ENCODE measurements around the gene RYR2. TPM values are rescaled to one million over a fixed set of nuclear protein-coding genes. Genes with fewer than 3 reads are reported as not detected.

Gene RYR2
- total RNA-seq, 3 donors from 2014 or later: 0.35 to 5.9 (median 0.94) TPM

DNA sequence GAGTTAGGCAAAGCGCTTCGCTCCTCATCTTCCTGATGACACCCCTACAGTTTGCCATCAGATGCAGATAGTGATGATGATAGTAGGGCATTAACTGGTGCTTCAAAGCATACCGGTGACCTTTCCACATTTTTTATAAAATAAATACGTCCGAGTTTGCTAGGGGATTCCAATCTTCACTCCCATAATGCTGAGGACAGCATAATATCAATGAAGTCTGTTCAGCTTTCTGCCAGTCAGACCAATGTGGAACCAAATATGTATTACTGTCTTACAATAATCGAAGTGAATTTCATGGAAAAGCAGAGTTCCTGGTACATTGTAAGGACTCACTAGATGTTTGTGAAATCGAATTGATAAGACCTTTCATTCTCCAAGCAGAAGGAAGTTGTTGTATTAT is 258.7 kb downstream of the RYR2 start:
- Histone ChIP-seq H3K4me1 (ENCODE audit: low read depth) (no peaks in the 10 kb centered on the region), H3K4me3 (no peak overlapping the region), H3K9me3 (no peaks in the 10 kb centered on the region), H3K36me3 (ENCODE audit: low read depth) (no peaks in the 10 kb centered on the region)
- TF ChIP-seq, protein P1, sequence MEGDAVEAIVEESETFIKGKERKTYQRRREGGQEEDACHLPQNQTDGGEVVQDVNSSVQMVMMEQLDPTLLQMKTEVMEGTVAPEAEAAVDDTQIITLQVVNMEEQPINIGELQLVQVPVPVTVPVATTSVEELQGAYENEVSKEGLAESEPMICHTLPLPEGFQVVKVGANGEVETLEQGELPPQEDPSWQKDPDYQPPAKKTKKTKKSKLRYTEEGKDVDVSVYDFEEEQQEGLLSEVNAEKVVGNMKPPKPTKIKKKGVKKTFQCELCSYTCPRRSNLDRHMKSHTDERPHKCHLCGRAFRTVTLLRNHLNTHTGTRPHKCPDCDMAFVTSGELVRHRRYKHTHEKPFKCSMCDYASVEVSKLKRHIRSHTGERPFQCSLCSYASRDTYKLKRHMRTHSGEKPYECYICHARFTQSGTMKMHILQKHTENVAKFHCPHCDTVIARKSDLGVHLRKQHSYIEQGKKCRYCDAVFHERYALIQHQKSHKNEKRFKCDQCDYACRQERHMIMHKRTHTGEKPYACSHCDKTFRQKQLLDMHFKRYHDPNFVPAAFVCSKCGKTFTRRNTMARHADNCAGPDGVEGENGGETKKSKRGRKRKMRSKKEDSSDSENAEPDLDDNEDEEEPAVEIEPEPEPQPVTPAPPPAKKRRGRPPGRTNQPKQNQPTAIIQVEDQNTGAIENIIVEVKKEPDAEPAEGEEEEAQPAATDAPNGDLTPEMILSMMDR (IDR thresholded peaks at IDR 0.05): no peak
- DNase-seq (no peak), ATAC-seq (no peak)
- intact Hi-C loops (cut with DNase I, micrococcal nuclease): no loop called here

DNA sequence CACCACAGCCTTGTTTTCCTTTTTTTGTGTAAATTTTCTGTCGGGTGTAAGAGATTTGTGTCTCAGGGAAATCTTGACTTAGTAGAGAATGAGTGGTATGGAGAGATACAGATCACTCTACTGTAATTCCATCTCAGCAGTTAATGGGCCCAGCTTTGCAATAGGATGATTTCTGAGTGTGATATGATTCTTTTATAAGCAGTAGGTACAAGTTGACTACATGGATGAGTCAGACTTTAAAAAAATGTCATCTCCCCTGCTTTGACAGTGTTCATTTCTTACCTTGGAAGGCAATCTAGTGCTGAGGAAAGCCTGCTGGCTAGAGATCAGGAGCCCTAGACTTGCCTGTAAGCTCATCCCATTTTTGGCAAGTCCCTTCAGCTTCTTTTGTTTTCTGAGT is 261.9 kb downstream of the RYR2 start:
- no peak for ATAC-seq
- TF ChIP-seq, protein P1 (IDR thresholded peaks at IDR 0.05): no peak
- no peak overlapping the region for H3K4me3 ChIP-seq

DNA sequence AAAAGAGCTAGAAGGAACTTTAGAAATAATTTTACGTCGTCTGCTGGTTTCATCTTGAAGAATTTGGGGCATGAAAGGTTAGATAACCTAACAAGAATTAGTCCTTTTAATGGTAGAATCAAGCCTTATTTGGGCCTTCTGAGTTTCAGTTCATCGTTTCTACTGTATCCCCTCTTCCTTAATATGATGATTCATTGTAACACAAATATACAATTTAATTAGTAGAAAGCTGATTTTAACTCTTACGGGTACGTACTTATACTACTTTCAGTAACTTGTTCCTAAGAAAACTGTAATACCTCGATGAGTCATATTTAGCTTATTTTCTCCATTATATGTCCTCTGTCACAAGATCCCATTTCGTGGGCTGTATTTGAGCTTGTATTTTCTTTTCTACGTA is 264.7 kb downstream of the RYR2 start:
- intact Hi-C loops (cut with DNase I, micrococcal nuclease): no loop called here
- TF ChIP-seq, protein P1 (IDR thresholded peaks at IDR 0.05): no peak
- Histone ChIP-seq H3K4me3 (no peak overlapping the region), H3K4me1 (ENCODE audit: low read depth) (no peaks in the 10 kb centered on the region), H3K9me3 (no peaks in the 10 kb centered on the region), H3K36me3 (ENCODE audit: low read depth) (no peaks in the 10 kb centered on the region)
- ATAC-seq (no peak), DNase-seq (no peak)

More for the DNA sequence above, 261.9 kb downstream of the RYR2 start:
- Histone ChIP-seq H3K36me3 (ENCODE audit: low read depth) (no peaks in the 10 kb centered on the region), H3K4me1 (ENCODE audit: low read depth) (no peaks in the 10 kb centered on the region), H3K9me3 (no peaks in the 10 kb centered on the region)
- intact Hi-C loops (cut with DNase I, micrococcal nuclease): no loop called here
- no peak for DNase-seq

DNA sequence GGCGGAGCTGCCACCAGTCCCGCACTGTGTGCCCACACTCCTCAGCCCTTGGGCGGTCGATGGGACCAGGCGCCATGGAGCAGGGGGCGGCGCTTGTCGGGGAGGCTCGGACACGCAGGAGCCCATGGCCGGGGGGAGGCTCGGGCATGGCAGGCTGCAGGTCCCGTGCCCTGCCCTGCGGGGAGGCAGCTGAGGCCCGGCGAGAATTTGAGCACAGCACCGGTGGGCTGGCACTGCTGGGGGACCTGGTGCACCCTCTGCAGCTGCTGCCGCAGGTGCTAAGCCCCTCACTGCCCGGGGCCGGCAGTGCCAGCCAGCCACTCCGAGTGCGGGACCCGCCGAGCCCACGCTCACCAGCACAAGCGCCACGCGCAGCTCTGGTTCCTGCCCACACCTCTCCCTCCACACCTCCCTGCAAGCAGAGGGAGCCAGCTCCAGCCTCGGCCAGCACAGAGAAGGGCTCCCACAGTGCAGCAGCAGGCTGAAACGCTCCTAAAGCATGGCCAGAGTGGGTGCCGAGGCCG is 267.7 kb downstream of the RYR2 start:
- ATAC-seq (no peak), DNase-seq (no peak)
- Histone ChIP-seq H3K4me3 (no peak overlapping the region), H3K9me3 (no peaks in the 10 kb centered on the region), H3K36me3 (ENCODE audit: low read depth) (no peaks in the 10 kb centered on the region), H3K4me1 (ENCODE audit: low read depth) (no peaks in the 10 kb centered on the region)
- TF ChIP-seq, protein P1 (IDR thresholded peaks at IDR 0.05): no peak
- intact Hi-C loops (cut with DNase I, micrococcal nuclease): no loop called here

DNA sequence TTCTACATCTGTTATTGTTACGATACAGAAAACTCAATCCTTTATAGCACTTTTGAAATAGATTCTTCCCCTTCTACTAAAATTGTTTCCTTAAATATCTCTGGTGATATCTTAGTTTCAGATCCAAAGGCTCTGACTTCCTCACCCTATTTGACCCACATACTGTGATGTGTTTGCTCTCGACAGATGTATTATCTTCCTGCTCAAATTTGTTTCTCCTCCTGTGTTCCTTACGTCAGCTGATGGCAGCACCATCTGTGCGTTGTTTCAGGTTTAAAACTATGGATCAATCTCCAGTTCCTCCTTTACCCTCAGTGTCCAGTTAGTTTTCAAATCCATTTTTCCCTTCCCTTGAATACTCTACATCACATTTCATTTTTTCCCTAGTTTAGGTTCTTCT is 274.4 kb downstream of the RYR2 start:
- H3K4me3 ChIP-seq: no peak overlapping the region
- DNase-seq (no peak), ATAC-seq (no peak)
- H3K36me3 ChIP-seq (ENCODE audit: low read depth): no peaks in the 10 kb centered on the region
- no peaks in the 10 kb centered on the region for H3K4me1 ChIP-seq (ENCODE audit: low read depth)
- intact Hi-C loops (cut with DNase I, micrococcal nuclease): no loop called here
- TF ChIP-seq, protein P1 (IDR thresholded peaks at IDR 0.05): no peak
- no peaks in the 10 kb centered on the region for H3K9me3 ChIP-seq

DNA sequence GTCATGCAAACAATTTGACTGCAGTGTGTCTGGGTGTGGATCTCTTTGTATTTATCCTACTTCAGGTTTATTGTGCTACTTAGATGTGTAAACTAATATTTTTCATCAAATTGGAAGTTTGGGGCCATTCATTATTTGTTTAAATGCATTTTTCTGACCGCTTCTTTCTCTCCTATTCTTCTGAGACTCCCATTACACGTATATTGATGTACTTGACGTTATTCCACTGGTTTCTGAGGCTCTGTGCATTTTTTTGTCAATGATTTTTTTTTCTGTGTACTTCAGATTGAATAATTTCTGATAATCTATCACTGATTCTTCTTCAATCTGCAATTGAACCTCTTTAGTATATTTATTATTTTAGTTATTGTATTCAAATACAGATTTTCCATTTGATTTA is 276.8 kb downstream of the RYR2 start:
- no peak for DNase-seq
- Histone ChIP-seq H3K4me3 (no peak overlapping the region), H3K4me1 (ENCODE audit: low read depth) (no peaks in the 10 kb centered on the region), H3K36me3 (ENCODE audit: low read depth) (no peaks in the 10 kb centered on the region), H3K9me3 (no peaks in the 10 kb centered on the region)
- no peak for ATAC-seq
- intact Hi-C loops (cut with DNase I, micrococcal nuclease): no loop called here
- TF ChIP-seq, protein P1 (IDR thresholded peaks at IDR 0.05): no peak
